ENCODE measurements around the gene USP47. TPM values are rescaled to one million over a fixed set of nuclear protein-coding genes. Genes with fewer than 3 reads are reported as not detected.

Gene USP47
- total and polyA plus RNA-seq, 7 donors, result 10.6 to 105 (median 84.9) TPM

GRCh38 chr11:12001186-12001585 lies 159.4 kb downstream of the USP47 start:
- DNase-seq, result no peak
- intact Hi-C loops (cut with DNase I), result no loop called here
- no peak for TF ChIP-seq EP300 (IDR thresholded peaks at IDR 0.05)
- TF ChIP-seq POLR2AphosphoS5 (IDR thresholded peaks at IDR 0.05), result no peak
- TF ChIP-seq POLR2A (IDR thresholded peaks at IDR 0.05), result no peak
- no peak for TF ChIP-seq CTCF (IDR thresholded peaks at IDR 0.05)
- no peak overlapping the region for H3K4me3 ChIP-seq
- peaks cover 0 to 14% (median 0%) of the 10 kb centered on the region in 4 donors for H3K36me3 ChIP-seq
- no peaks in the 10 kb centered on the region for H3K27me3 ChIP-seq
- H3K4me1 ChIP-seq, result no peaks in the 10 kb centered on the region
- H3K27ac ChIP-seq, result no peak overlapping the region
- H3K9me3 ChIP-seq, result no peaks in the 10 kb centered on the region
- 20 to 72% methylated on average over 7 of the region's 7 CpGs for WGBS, 2 donors

- Histone ChIP-seq H3K27ac (no peak overlapping the region), H3K36me3 (peaks cover 0 to 14% (median 0%) of the 10 kb centered on the region in 4 donors), H3K27me3 (peaks cover 0 to 8% (median 0%) of the 10 kb centered on the region in 3 donors), H3K4me1 (peaks cover 0 to 11% (median 7%) of the 10 kb centered on the region in 4 donors), H3K4me3 (no peak overlapping the region), H3K9me3 (no peaks in the 10 kb centered on the region)
- 97 to 98% methylated on average over 2 of the region's 2 CpGs for WGBS, 2 donors
- TF ChIP-seq CTCF (IDR thresholded peaks at IDR 0.05) (no peak), EP300 (IDR thresholded peaks at IDR 0.05) (no peak), POLR2AphosphoS5 (IDR thresholded peaks at IDR 0.05) (no peak), POLR2A (IDR thresholded peaks at IDR 0.05) (no peak)
- DNase-seq, result no peak
- intact Hi-C loops (cut with DNase I), result no loop called here
Measured at GRCh38 chr11:12003336-12003735, 161.6 kb downstream of the USP47 start.

GRCh38 chr11:12003815-12004214 lies 162.0 kb downstream of the USP47 start:
- intact Hi-C loops (cut with DNase I), result no loop called here
- WGBS, 2 donors, result 81 to 87% methylated on average over 4 of the region's 4 CpGs
- TF ChIP-seq CTCF (IDR thresholded peaks at IDR 0.05), result no peak
- TF ChIP-seq EP300 (IDR thresholded peaks at IDR 0.05), result no peak
- TF ChIP-seq POLR2AphosphoS5 (IDR thresholded peaks at IDR 0.05), result no peak
- TF ChIP-seq POLR2A (IDR thresholded peaks at IDR 0.05), result no peak
- Histone ChIP-seq H3K27me3 (peaks cover 0 to 13% (median 0%) of the 10 kb centered on the region in 3 donors), H3K27ac (no peak overlapping the region), H3K4me1 (peaks cover 0 to 16% (median 12%) of the 10 kb centered on the region in 4 donors), H3K9me3 (no peaks in the 10 kb centered on the region), H3K36me3 (peaks cover 0 to 14% (median 0%) of the 10 kb centered on the region in 4 donors), H3K4me3 (no peak overlapping the region)
- no peak for DNase-seq

GRCh38 chr11:12005061-12005460 lies 163.3 kb downstream of the USP47 start:
- peak overlapping the region in 1 of 4 donors; percentile 24 for H3K27ac ChIP-seq
- intact Hi-C loops (cut with DNase I), result no loop called here
- no peak overlapping the region for H3K4me3 ChIP-seq
- peaks cover 0 to 14% (median 0%) of the 10 kb centered on the region in 4 donors for H3K36me3 ChIP-seq
- 79 to 84% methylated on average over 4 of the region's 4 CpGs for WGBS, 2 donors
- peaks cover 0 to 24% (median 18%) of the 10 kb centered on the region in 4 donors for H3K4me1 ChIP-seq
- no peak for TF ChIP-seq CTCF (IDR thresholded peaks at IDR 0.05)
- no peak for TF ChIP-seq POLR2A (IDR thresholded peaks at IDR 0.05)
- no peak for TF ChIP-seq POLR2AphosphoS5 (IDR thresholded peaks at IDR 0.05)
- no peak for TF ChIP-seq EP300 (IDR thresholded peaks at IDR 0.05)
- no peak for DNase-seq
- H3K27me3 ChIP-seq, result peaks cover 0 to 16% (median 0%) of the 10 kb centered on the region in 3 donors
- no peaks in the 10 kb centered on the region for H3K9me3 ChIP-seq

- TF ChIP-seq POLR2A (IDR thresholded peaks at IDR 0.05), result no peak
- peak in 2 of 4 donors; percentile 21 to 23 for TF ChIP-seq POLR2AphosphoS5 (IDR thresholded peaks at IDR 0.05)
- Histone ChIP-seq H3K36me3 (peaks cover 0 to 14% (median 0%) of the 10 kb centered on the region in 4 donors), H3K27me3 (peaks cover 0 to 16% (median 0%) of the 10 kb centered on the region in 3 donors), H3K4me1 (peaks cover 0 to 24% (median 18%) of the 10 kb centered on the region in 4 donors), H3K4me3 (no peak overlapping the region), H3K9me3 (no peaks in the 10 kb centered on the region), H3K27ac (peak overlapping the region in 1 of 4 donors; percentile 27)
- intact Hi-C loops (cut with DNase I), result no loop called here
- 75 to 81% methylated on average over 1 of the region's 1 CpG for WGBS, 2 donors
- no peak for DNase-seq
Measured at GRCh38 chr11:12005476-12005875, 163.7 kb downstream of the USP47 start.
